ENCODE data around the gene ITSN2. TPM values are rescaled to one million over a fixed set of nuclear protein-coding genes. Genes with fewer than 3 reads are reported as not detected.

ITSN2 gene
- total and polyA plus RNA-seq, 8 donors = 28.7 to 85.6 (median 38.7) TPM

DNA sequence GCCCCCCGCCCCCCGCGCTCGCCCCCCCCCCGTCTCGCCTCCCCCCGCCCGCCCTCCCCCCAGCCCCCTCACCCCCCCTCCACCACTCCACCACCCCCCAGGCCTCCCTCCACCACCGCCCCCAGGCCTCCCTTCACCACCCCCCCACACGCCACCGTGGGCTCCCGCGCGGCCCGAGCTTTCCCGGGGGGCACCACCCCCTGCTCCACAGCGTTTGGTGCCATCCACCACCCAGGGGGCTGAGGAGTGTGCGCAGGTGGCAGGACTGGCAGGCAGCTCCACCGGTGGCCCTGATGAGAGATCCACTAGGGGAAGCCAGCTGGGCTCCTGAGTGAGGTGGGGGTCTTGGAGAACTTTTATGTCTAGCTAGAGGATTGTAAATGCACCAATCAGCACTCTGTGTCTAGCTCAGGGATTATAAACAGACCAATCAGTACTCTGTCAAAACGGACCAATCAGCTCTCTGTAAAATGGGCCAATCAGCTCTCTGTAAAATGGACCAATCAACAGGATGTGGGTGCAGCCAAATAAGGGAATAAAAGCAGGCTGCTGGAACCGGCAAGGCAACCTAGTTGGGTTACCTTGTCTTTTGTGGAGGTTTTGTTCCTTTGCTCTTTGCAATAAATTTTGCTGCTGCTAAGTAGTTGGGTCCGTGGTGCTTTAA lies 43.0 kb upstream of the ITSN2 start:
- DNase-seq (peak in 1 of 4 donors; percentile 46), ATAC-seq (no peak)
- intact Hi-C loops (cut with DNase I) = no loop called here
- Histone ChIP-seq H3K36me3 (no peaks in the 10 kb centered on the region), H3K27ac (no peak overlapping the region), H3K9me3 (peaks cover 0 to 3% of the 10 kb centered on the region in 2 donors), H3K27me3 (peaks cover 0 to 25% of the 10 kb centered on the region in 2 donors), H3K4me1 (no peaks in the 10 kb centered on the region), H3K4me3 (no peak overlapping the region)
- no peak for TF ChIP-seq CTCF (IDR thresholded peaks at IDR 0.05)

DNA sequence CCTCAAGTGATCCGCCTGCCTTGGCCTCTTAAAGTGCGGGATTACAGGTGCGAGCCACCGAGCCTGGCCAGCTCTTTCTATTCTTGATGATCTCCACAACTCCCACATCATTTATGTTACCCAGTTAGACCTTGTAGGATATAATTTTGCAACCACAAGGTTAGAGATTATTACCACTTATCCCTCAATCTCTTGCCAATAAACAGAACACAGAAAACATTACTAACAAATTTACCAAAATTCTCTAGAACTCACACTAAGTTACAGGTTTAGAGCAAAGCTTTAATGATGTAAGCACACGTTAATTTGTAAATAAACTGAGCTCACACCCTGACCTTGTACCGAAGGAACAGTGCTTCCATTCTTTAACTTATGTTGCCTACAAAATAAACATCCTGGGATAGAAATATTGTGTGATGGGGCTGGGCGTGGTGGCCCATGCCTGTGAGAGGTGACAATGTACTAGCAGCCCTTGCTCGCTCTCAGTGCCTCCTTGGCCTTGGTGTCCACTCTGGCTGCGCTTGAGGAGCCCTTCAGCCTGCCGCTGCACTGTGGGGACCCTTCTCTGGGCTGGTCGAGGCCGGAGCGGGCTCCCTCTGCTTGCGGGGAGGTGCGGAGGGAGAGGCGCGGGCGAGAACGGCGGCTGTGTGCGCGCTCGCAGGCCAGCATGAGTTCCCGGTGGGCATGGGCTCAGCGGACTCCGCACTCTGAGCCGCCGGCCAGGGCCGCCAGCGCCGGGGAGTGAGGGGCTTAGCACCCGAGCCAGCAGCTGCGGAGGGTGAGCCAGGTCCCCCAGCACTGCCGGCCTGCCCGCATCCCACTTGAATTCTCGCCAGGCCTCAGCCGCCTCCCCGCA lies 42.1 kb upstream of the ITSN2 start:
- peak in 1 of 4 donors; percentile 67 for DNase-seq
- H3K27ac ChIP-seq = no peak overlapping the region
- intact Hi-C loops (cut with DNase I) = no loop called here

DNA sequence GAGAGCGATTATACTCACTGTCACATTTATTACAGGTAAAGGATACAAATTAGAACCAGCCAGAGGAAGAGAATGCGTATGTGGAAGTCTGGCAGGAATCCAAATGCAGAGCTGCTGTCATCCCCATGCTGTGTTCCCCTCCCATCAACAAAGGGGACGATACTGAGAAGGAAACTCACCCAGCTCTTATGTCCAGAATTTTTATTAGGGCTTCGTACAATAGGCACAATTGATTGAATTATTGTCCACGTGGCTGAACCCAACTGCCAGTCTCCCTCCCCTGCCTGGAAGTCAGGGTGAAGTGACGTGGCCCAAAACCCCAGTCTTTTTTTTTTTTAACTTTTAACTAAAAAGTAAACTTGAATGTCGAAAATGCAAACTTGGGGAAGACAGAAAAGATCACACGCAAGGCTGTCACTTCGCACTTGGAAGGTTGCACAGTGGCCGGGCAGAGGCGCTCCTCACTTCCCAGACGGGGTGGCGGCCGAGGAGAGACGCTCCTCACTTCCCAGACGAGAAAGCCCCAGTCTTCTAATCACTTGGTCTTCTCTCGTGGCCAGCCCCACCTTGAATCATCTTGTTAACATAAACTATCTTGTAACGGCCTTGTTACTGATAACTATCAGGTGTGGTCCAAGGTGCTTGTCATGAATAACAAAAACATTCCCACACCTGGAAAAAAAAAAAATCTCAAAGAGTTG lies 40.0 kb upstream of the ITSN2 start:
- ATAC-seq (no peak), DNase-seq (peak in 1 of 4 donors; percentile 30)
- no peaks in the 10 kb centered on the region for H3K4me1 ChIP-seq
- H3K36me3 ChIP-seq = no peaks in the 10 kb centered on the region
- H3K27ac ChIP-seq = no peak overlapping the region
- H3K27me3 ChIP-seq = peaks cover 0 to 24% of the 10 kb centered on the region in 2 donors
- peaks cover 0 to 3% of the 10 kb centered on the region in 2 donors for H3K9me3 ChIP-seq
- H3K4me3 ChIP-seq = no peak overlapping the region
- intact Hi-C loops (cut with DNase I) = no loop called here
- no peak for TF ChIP-seq CTCF (IDR thresholded peaks at IDR 0.05)

More for the DNA sequence above, 42.1 kb upstream of the ITSN2 start:
- peaks cover 0 to 3% of the 10 kb centered on the region in 2 donors for H3K9me3 ChIP-seq
- H3K27me3 ChIP-seq = peaks cover 0 to 24% of the 10 kb centered on the region in 2 donors
- H3K36me3 ChIP-seq = no peaks in the 10 kb centered on the region
- no peak for TF ChIP-seq CTCF (IDR thresholded peaks at IDR 0.05)
- H3K4me1 ChIP-seq = no peaks in the 10 kb centered on the region
- peak; percentile 62 for ATAC-seq
- H3K4me3 ChIP-seq = peak overlapping the region; percentile 11 to 17

- Histone ChIP-seq H3K9me3 (peaks cover 0 to 3% of the 10 kb centered on the region in 2 donors), H3K27ac (no peak overlapping the region), H3K27me3 (peaks cover 0 to 24% of the 10 kb centered on the region in 2 donors), H3K36me3 (no peaks in the 10 kb centered on the region), H3K4me1 (no peaks in the 10 kb centered on the region), H3K4me3 (no peak overlapping the region)
- no peak for ATAC-seq
- intact Hi-C loops (cut with DNase I) = no loop called here
- TF ChIP-seq CTCF (IDR thresholded peaks at IDR 0.05) = no peak
- no peak for DNase-seq
Measured at GRCh38 chr2:24399434-24400206, 39.3 kb upstream of the ITSN2 start.
